Stimulated activated memory B cell treated with anti-CD40 and anti-IgM and Interleukin-4, amounts not matched to agents 10 μg/mL and 1 μg/mL and 100 μg/mL, for 72 hours (primary cell): ENCODE data around the gene CD80.

Experiments
- ATAC-seq: fragments of 150-1000 bp; cut with Tn5 transposase; 2 replicates; pipeline ENCODE4 v1.10.0; 2021
- H3K27ac Mint-ChIP-seq: one replicate; pipeline ENCODE4 v1.8.0; 2022; ENCODE audit warnings: mild to moderate bottlenecking, mixed read lengths
- H3K27me3 Mint-ChIP-seq: one replicate; pipeline ENCODE4 v1.8.0; 2022; ENCODE audit warnings: mixed read lengths
- H3K36me3 Mint-ChIP-seq: one replicate; pipeline ENCODE4 v1.8.0; 2022; ENCODE audit warnings: mixed read lengths
- H3K4me1 Mint-ChIP-seq: one replicate; pipeline ENCODE4 v1.8.0; 2022; ENCODE audit warnings: mixed read lengths
- H3K4me3 Mint-ChIP-seq: one replicate; pipeline ENCODE4 v1.8.0; 2022; ENCODE audit warnings: mild to moderate bottlenecking, moderate library complexity, mixed read lengths
- H3K9me3 Mint-ChIP-seq: one replicate; pipeline ENCODE4 v1.8.0; 2022; ENCODE audit warnings: mixed read lengths

Gene CD80

DNA sequence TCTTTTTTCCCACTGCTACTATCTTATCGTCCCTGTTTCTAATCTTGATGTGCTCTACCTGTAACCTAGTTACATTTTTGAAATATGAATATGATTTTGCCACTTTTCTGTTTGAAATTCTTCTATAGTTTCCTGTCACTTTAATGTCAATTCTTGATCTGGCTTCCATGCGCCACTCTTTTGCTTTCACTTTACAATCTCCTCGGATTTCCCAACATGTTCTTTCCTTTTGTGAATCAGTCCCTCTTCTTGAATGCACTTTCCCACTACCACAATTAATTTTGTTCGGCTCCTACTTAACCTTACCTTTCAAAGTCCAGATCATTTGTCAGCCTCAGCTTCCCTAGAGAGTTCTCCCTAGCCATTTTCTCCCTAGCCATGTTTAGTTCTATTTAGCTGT is 52.8 kb downstream of the CD80 start:
- Mint-ChIP-seq H3K9me3 (no peaks in the 10 kb centered on the region), H3K36me3 (peaks cover 52% of the 10 kb centered on the region), H3K27me3 (no peaks in the 10 kb centered on the region), H3K4me1 (peaks cover 22% of the 10 kb centered on the region), H3K4me3 (no peak overlapping the region), H3K27ac (peak overlapping the region; percentile 11)
- ATAC-seq = no peak

DNA sequence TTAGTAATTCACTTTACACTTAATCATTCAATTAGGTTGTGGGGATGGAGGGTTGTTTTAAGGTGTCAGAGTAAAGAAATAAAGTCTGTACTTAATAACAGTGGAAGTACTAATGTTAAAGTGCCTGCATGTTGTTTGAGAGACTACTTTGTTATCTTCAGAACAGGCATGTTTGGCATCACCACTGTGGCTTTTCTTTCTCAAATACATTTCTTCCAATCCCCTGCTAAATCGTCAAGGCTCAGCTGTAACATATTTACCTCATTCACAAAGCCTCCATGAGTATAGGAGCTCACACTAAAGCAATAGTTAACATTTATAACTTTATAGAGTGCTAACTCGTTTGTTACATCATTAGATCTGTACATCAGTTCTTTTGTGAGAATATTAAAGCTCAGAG is 58.5 kb downstream of the CD80 start:
- Mint-ChIP-seq H3K27ac (no peak overlapping the region), H3K4me1 (peaks cover 31% of the 10 kb centered on the region), H3K27me3 (no peaks in the 10 kb centered on the region), H3K9me3 (no peaks in the 10 kb centered on the region), H3K36me3 (peaks cover 23% of the 10 kb centered on the region), H3K4me3 (no peak overlapping the region)
- ATAC-seq = no peak

DNA sequence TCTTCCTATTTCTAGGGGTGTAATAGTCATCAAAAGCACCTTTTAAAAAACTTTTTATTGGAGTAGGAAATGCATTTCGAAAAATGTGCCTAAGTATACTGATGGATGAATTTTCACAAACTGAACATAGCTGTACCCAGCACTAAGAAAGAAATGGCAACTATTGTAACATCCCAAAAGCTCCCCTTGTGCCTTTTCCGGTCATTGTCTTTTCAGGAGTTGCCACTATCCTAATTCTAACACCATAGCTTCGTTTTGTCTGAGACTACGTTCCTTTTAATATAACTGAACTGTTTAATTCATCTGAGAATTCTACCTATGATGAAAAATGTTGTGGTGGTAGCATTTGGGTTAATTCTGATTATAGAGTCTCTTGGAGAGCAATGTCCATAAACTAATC is 59.1 kb downstream of the CD80 start:
- H3K27ac Mint-ChIP-seq = no peak overlapping the region
- peak overlapping the region; percentile 38 for H3K4me3 Mint-ChIP-seq
- no peaks in the 10 kb centered on the region for H3K27me3 Mint-ChIP-seq
- H3K4me1 Mint-ChIP-seq = peaks cover 31% of the 10 kb centered on the region
- ATAC-seq = no peak
- no peaks in the 10 kb centered on the region for H3K9me3 Mint-ChIP-seq
- H3K36me3 Mint-ChIP-seq = peaks cover 19% of the 10 kb centered on the region

DNA sequence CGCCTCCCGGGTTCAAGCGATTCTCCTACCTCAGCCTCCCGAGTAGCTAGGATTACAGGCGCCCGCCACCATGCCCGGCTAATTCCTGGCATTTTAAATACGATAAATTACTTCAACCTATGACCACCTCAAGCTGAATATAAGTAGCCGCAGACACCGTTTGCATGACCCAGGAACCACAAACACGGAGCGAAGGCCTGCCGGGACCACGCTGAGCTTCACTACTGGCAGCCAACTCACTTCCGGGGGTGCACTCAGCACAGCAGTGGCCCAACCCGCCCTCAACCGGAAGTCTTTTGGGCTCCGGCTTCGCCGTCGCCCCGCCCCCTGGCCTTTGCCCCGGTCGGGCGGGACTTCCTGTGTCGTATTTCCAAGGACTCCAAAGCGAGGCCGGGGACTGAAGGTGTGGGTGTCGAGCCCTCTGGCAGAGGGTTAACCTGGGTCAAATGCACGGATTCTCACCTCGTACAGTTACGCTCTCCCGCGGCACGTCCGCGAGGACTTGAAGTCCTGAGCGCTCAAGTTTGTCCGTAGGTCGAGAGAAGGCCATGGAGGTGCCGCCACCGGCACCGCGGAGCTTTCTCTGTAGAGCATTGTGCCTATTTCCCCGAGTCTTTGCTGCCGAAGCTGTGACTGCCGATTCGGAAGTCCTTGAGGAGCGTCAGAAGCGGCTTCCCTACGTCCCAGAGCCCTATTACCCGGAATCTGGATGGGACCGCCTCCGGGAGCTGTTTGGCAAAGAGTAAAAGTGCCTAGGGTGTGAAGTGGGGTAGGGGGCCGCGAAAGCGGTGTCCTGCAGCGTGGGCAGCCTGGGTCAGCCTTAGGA is 61.0 kb downstream of the CD80 start, which contains the start of gene TIMMDC1:
Gene TIMMDC1 (plus strand): TSS at position 362 of the 826 bp plus-strand sequence. CDS start 187 bp downstream, at position 549.
- Mint-ChIP-seq H3K36me3 (peaks cover 6% of the 10 kb centered on the region), H3K4me3 (peak within 1 kb of the TSS; percentile 99), H3K27ac (peak within 1 kb of the TSS; percentile 98), H3K9me3 (no peaks in the 10 kb centered on the region), H3K4me1 (peaks cover 31% of the 10 kb centered on the region), H3K27me3 (no peaks in the 10 kb centered on the region)
- ATAC-seq = peak; percentile 100

DNA sequence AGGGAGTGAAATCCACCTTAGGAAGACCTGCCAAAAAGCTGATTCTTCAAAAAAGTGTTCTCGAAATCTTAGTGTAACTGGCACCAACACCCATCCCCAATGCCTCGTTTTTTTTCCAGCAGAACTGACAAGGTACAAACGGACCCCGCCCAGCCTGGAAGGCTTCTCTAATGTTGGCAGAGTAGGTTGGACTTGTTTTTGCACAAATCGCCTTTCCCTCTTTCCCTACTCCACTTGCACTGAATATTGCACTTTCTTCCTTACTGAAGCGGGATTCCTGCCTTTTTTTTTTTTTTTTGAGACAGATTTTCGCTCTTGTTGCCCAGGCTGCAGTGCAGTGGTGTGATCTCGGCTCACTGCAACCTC is 61.6 kb downstream of the CD80 start:
- Mint-ChIP-seq H3K4me3 (peak overlapping the region; percentile 99), H3K27me3 (no peaks in the 10 kb centered on the region), H3K4me1 (peaks cover 31% of the 10 kb centered on the region), H3K36me3 (peaks cover 9% of the 10 kb centered on the region), H3K9me3 (no peaks in the 10 kb centered on the region), H3K27ac (peak overlapping the region; percentile 98)
- ATAC-seq = no peak

DNA sequence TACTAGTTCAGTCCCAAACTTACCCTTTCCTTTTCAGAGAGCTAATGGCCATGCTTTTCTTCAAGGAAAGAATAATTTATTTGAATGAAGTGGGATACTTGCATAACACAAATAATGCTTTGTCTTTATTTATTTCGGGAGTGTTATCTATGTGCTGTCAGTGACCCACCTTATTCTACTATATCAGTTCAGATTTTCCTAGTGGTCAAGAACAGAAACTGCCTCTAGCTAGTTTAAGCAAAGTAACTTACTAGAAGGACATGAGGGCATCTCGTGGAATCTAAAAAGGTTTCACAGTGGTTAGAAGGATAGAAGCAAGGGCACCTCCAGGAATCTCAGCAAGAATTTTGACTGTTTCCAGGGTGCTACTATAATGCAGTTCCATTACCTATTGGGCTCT is 64.8 kb downstream of the CD80 start:
- Mint-ChIP-seq H3K27me3 (no peaks in the 10 kb centered on the region), H3K4me3 (no peak overlapping the region), H3K27ac (no peak overlapping the region), H3K36me3 (peaks cover 29% of the 10 kb centered on the region), H3K9me3 (no peaks in the 10 kb centered on the region), H3K4me1 (peaks cover 21% of the 10 kb centered on the region)
- ATAC-seq = no peak

DNA sequence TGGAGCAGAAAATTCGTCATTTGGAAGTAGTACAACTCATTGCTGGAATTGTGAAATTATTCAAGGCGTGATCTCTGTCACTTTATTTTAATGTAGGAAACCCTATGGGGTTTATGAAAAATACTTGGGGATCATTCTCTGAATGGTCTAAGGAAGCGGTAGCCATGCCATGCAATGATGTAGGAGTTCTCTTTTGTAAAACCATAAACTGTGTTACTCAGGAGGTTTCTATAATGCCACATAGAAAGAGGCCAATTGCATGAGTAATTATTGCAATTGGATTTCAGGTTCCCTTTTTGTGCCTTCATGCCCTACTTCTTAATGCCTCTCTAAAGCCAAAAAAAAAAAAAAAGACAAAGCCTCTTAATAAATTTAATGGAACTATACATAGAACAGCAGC is 66.6 kb downstream of the CD80 start:
- Mint-ChIP-seq H3K4me1 (peaks cover 15% of the 10 kb centered on the region), H3K27me3 (no peaks in the 10 kb centered on the region), H3K36me3 (peaks cover 29% of the 10 kb centered on the region), H3K27ac (peak overlapping the region; percentile 49), H3K9me3 (no peaks in the 10 kb centered on the region), H3K4me3 (no peak overlapping the region)
- no peak for ATAC-seq

DNA sequence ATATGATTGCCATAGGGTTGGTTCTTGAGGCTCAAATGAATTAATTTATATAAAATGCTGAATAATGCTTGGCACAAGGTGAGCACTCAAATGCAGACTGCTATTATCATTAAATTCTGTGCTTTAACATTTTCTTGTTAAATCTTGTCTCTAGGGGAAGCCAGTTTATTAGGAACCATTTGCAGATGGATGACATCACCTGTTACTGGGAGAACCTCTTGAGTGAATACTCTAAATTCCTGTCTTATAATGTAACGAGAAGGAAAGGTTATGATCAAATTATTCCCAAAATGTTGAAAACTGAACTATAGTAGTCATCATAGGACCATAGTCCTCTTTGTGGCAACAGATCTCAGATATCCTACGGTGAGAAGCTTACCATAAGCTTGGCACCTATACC is 67.3 kb downstream of the CD80 start:
- peaks cover 8% of the 10 kb centered on the region for H3K4me1 Mint-ChIP-seq
- H3K27ac Mint-ChIP-seq = no peak overlapping the region
- H3K9me3 Mint-ChIP-seq = no peaks in the 10 kb centered on the region
- H3K4me3 Mint-ChIP-seq = no peak overlapping the region
- peaks cover 29% of the 10 kb centered on the region for H3K36me3 Mint-ChIP-seq
- ATAC-seq = no peak
- no peaks in the 10 kb centered on the region for H3K27me3 Mint-ChIP-seq

DNA sequence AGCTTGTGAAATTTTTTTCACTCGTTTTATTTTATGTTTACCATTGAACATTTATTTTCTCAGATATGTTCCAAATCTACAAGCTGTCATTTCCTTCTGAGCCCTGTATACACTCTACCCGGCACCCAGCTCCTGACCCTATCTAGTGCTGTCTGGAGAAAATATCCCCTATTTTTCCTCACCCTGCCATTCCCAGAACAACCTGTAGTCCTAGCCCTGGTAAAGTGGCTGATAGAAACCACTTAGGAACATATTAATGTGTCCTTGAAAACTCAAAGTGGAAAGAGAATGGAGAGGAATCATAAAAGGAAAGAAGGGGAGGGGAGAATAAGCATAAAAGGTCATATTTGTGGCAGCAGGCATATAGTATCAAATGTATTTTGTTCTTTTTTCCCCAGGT is 69.3 kb downstream of the CD80 start:
- H3K27me3 Mint-ChIP-seq = no peaks in the 10 kb centered on the region
- H3K9me3 Mint-ChIP-seq = no peaks in the 10 kb centered on the region
- H3K4me1 Mint-ChIP-seq = no peaks in the 10 kb centered on the region
- peaks cover 45% of the 10 kb centered on the region for H3K36me3 Mint-ChIP-seq
- no peak for ATAC-seq
- H3K27ac Mint-ChIP-seq = no peak overlapping the region
- H3K4me3 Mint-ChIP-seq = no peak overlapping the region

DNA sequence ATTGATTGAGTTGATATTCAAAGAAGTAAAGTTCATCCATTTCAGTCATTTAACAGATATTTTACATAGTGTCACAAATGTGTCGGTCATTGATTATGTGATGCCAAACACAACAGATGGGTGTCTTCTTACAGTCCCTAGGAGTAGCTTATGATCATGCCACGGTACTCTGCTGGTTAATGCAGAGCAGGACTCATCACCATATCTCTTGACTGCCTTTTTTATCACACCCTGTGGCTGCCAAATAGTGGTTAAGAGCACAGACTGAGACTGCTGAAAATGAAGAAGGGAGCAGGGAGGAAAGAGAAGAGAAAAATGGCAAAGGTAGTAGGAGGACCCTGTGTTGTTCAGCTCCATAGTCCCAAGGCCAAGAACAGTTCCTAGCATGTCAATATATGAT is 73.9 kb downstream of the CD80 start:
- Mint-ChIP-seq H3K4me1 (peaks cover 8% of the 10 kb centered on the region), H3K4me3 (no peak overlapping the region), H3K9me3 (no peaks in the 10 kb centered on the region), H3K27me3 (no peaks in the 10 kb centered on the region), H3K36me3 (peaks cover 56% of the 10 kb centered on the region), H3K27ac (no peak overlapping the region)
- ATAC-seq = no peak

DNA sequence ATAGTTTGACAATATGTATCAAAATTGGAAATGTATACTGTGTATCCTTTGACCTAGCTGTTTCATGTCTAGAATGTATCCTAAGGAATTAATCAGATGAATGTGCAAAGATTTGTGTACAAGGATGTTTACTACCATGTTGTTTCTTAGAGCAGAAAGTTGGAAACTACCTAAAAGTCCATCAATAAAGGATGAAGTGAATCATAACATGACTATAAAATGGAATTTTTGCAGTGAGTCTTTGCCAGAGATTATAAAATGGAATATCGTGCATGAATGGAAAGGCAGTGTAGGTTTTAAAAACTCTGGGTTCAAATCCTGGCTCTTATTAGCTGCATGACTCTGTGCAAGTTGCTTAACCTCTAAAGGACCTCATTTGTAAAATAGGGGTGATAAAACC is 76.3 kb downstream of the CD80 start:
- Mint-ChIP-seq H3K4me3 (no peak overlapping the region), H3K4me1 (peaks cover 8% of the 10 kb centered on the region), H3K27me3 (no peaks in the 10 kb centered on the region), H3K36me3 (peaks cover 64% of the 10 kb centered on the region), H3K27ac (peak overlapping the region; percentile 8), H3K9me3 (no peaks in the 10 kb centered on the region)
- no peak for ATAC-seq

DNA sequence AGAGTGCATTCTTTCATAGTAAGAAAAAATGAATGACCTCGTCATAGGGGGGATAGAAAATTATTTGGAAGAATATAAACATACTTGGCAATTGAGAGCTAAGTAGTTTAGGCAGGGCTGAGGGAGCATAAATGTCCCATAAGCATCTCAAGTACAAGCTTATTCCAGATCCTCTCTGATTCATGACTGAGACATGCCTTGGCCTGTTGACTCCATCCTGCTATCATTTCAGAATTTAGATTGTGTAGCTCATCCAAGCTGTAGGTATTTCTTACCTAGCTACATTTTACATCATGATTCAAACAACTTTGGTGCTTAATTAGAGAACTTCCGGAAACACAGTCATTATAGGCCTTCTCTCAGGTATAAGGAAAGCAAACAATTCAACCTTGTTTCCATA is 78.3 kb downstream of the CD80 start:
- Mint-ChIP-seq H3K27ac (no peak overlapping the region), H3K4me3 (no peak overlapping the region), H3K27me3 (no peaks in the 10 kb centered on the region), H3K36me3 (peaks cover 68% of the 10 kb centered on the region), H3K9me3 (no peaks in the 10 kb centered on the region), H3K4me1 (peaks cover 8% of the 10 kb centered on the region)
- no peak for ATAC-seq
